SK-N-MC (cell line): ENCODE measurements around the gene PINLYP.

Experiments
- DNase-seq: peaks from one replicate; pipeline ENCODE4 v3.0.0-alpha.2; 2011; ENCODE audit warnings: low read depth, low spot score
- H3K27ac ChIP-seq: fragments of 200-600 bp; sonication (generic); 2 replicates; pipeline ENCODE4 v1.5.1; 2016; ENCODE audit warnings: mixed run types
- H3K36me3 ChIP-seq: fragments of 200-600 bp; sonication (generic); 2 replicates; pipeline ENCODE4 v1.6.1; 2017; ENCODE audit warnings: antibody characterized with exemption, low read length, mixed read lengths; ENCODE audit not compliant: insufficient read depth
- H3K4me3 ChIP-seq: fragments of 200-600 bp; sonication (generic); 2 replicates; pipeline ENCODE4 v1.5.1; 2016
- H3K9ac ChIP-seq: fragments of 200-600 bp; sonication (generic); 2 replicates; pipeline ENCODE4 v1.8.0; 2017; ENCODE audit warnings: mixed run types, mixed read lengths; ENCODE audit not compliant: insufficient read length
- H3K9me3 ChIP-seq: fragments of 200-600 bp; sonication (generic); 2 replicates; pipeline ENCODE4 v1.6.1; 2017; ENCODE audit warnings: low read depth, mild to moderate bottlenecking, antibody characterized with exemption, low read length, moderate library complexity, mixed read lengths
- EZH2 ChIP-seq: fragments of 200-600 bp; sonication (generic); IDR thresholded peaks from one replicate; pipeline ENCODE4 v1.6.1; 2017; ENCODE audit warnings: antibody characterized with exemption
- FOXP2 ChIP-seq: optimal IDR thresholded peaks from 2 replicates; pipeline ENCODE3; 2011; ENCODE audit warnings: mild to moderate bottlenecking, moderate library complexity; ENCODE audit not compliant: insufficient read depth; ENCODE audit errors: extremely low read length, control extremely low read depth
- POLR2AphosphoS5 ChIP-seq: IDR thresholded peaks from 2 replicates; pipeline ENCODE4 v1.6.1; 2012; ENCODE audit warnings: mild to moderate bottlenecking, low read depth, low read length, borderline replicate concordance

PINLYP gene

GRCh38 chr19:43624933-43625332 is 49.3 kb downstream of the PINLYP start:
- no peaks in the 10 kb centered on the region for H3K9me3 ChIP-seq
- no peak for DNase-seq
- TF ChIP-seq EZH2 (no peak), POLR2AphosphoS5 (no peak), FOXP2 (no peak)
- H3K27ac ChIP-seq: no peak overlapping the region
- peaks cover 7% of the 10 kb centered on the region for H3K36me3 ChIP-seq
- no peak overlapping the region for H3K4me3 ChIP-seq
- H3K9ac ChIP-seq: no peak overlapping the region

- DNase-seq: no peak
- H3K9ac ChIP-seq: no peak overlapping the region
Observed at GRCh38 chr19:43625918-43626579, 50.4 kb downstream of the PINLYP start.

GRCh38 chr19:43626838-43627237 is 51.2 kb downstream of the PINLYP start:
- Histone ChIP-seq H3K9ac (no peak overlapping the region), H3K9me3 (no peaks in the 10 kb centered on the region), H3K4me3 (no peak overlapping the region), H3K27ac (no peak overlapping the region), H3K36me3 (peaks cover 7% of the 10 kb centered on the region)
- no peak for TF ChIP-seq FOXP2
- TF ChIP-seq POLR2AphosphoS5: no peak
- TF ChIP-seq EZH2: no peak
- DNase-seq: no peak

More at GRCh38 chr19:43625918-43626579, 50.4 kb downstream of the PINLYP start:
- no peak overlapping the region for H3K4me3 ChIP-seq
- H3K36me3 ChIP-seq: peaks cover 7% of the 10 kb centered on the region
- H3K27ac ChIP-seq: no peak overlapping the region
- no peaks in the 10 kb centered on the region for H3K9me3 ChIP-seq
- TF ChIP-seq FOXP2 (no peak), POLR2AphosphoS5 (no peak), EZH2 (no peak)

GRCh38 chr19:43628646-43629326 is 53.2 kb downstream of the PINLYP start:
- Histone ChIP-seq H3K9me3 (no peaks in the 10 kb centered on the region), H3K9ac (no peak overlapping the region), H3K4me3 (no peak overlapping the region), H3K27ac (no peak overlapping the region), H3K36me3 (peaks cover 7% of the 10 kb centered on the region)
- no peak for TF ChIP-seq FOXP2
- DNase-seq: no peak

DNA sequence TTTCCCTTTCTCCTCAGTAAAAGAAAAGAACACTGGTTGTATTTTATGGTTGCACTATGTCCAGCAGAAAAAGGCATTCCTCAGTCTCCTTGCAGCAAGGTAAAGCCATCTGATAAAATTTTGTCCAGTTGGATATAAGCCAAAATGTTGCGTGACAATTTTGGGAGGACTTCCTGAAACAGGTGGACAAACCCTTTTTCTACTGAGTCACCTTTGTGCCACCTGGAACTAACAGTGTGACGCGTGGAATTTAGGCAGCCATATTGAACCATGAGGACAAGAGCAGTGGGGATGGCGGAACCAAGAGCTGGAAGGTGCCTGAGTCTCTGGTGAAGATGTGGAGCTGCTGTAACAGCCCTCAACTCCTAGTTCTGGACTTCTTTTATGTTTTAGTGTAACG is 55.9 kb downstream of the PINLYP start:
- Histone ChIP-seq H3K9ac (no peak overlapping the region), H3K4me3 (no peak overlapping the region), H3K36me3 (no peaks in the 10 kb centered on the region), H3K9me3 (no peaks in the 10 kb centered on the region), H3K27ac (no peak overlapping the region)
- TF ChIP-seq EZH2: no peak
- no peak for TF ChIP-seq FOXP2
- TF ChIP-seq POLR2AphosphoS5: no peak
- no peak for DNase-seq
